NCI-H1694 (cell line): Measurements from ENCODE around the gene SC5D.

Experiments
- DNase-seq: peaks from one replicate; lab custom pipeline; 2025; lab: John Stamatoyannopoulos, UW

The SC5D gene

GRCh38 chr11:121329781-121330395, 37.3 kb downstream of the SC5D start:
- DNase-seq = no peak

- no peak for DNase-seq
These were observed 38.3 kb downstream of the SC5D start for GRCh38 chr11:121330614-121331435.

GRCh38 chr11:121334973-121335710, 42.6 kb downstream of the SC5D start:
- no peak for DNase-seq

GRCh38 chr11:121336279-121336937, 43.8 kb downstream of the SC5D start:
- no peak for DNase-seq

- no peak for DNase-seq
These were observed 44.5 kb downstream of the SC5D start for GRCh38 chr11:121337078-121337477.

- no peak for DNase-seq
These were observed 45.2 kb downstream of the SC5D start for GRCh38 chr11:121337740-121338272.

GRCh38 chr11:121338536-121338935, 46.0 kb downstream of the SC5D start:
- no peak for DNase-seq

GRCh38 chr11:121340032-121340580, 47.5 kb downstream of the SC5D start:
- no peak for DNase-seq

GRCh38 chr11:121341609-121342008, 49.0 kb downstream of the SC5D start:
- no peak for DNase-seq

- no peak for DNase-seq
These were observed 52.3 kb downstream of the SC5D start for GRCh38 chr11:121344824-121345223.

- no peak for DNase-seq
These were observed 54.5 kb downstream of the SC5D start for GRCh38 chr11:121347094-121347493.

GRCh38 chr11:121347813-121348212, 55.2 kb downstream of the SC5D start:
- DNase-seq = no peak

- DNase-seq = no peak
These were observed 55.8 kb downstream of the SC5D start for GRCh38 chr11:121348220-121348875.

- no peak for DNase-seq
These were observed 57.2 kb downstream of the SC5D start for GRCh38 chr11:121349790-121350189.

GRCh38 chr11:121350314-121351082, 57.9 kb downstream of the SC5D start:
- no peak for DNase-seq

GRCh38 chr11:121351083-121351630, 58.6 kb downstream of the SC5D start:
- DNase-seq = peak; percentile 40

GRCh38 chr11:121352251-121352891, 59.8 kb downstream of the SC5D start:
- peak; percentile 72 for DNase-seq

GRCh38 chr11:121354192-121354591, 61.6 kb downstream of the SC5D start:
- no peak for DNase-seq

GRCh38 chr11:121356357-121356756, 63.8 kb downstream of the SC5D start:
- DNase-seq = no peak
